ENCODE data around the gene NF1.

The NF1 gene

GRCh38 chr17:31294231-31294630, 199.5 kb downstream of the NF1 start:
- TF ChIP-seq, protein P1, sequence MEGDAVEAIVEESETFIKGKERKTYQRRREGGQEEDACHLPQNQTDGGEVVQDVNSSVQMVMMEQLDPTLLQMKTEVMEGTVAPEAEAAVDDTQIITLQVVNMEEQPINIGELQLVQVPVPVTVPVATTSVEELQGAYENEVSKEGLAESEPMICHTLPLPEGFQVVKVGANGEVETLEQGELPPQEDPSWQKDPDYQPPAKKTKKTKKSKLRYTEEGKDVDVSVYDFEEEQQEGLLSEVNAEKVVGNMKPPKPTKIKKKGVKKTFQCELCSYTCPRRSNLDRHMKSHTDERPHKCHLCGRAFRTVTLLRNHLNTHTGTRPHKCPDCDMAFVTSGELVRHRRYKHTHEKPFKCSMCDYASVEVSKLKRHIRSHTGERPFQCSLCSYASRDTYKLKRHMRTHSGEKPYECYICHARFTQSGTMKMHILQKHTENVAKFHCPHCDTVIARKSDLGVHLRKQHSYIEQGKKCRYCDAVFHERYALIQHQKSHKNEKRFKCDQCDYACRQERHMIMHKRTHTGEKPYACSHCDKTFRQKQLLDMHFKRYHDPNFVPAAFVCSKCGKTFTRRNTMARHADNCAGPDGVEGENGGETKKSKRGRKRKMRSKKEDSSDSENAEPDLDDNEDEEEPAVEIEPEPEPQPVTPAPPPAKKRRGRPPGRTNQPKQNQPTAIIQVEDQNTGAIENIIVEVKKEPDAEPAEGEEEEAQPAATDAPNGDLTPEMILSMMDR (IDR thresholded peaks at IDR 0.05; ENCODE audit: insufficient read depth, low read depth, low read length, missing control alignments), result no peak
- H3K4me3 ChIP-seq (ENCODE audit: low read length), result no peak overlapping the region
- no peak for DNase-seq (ENCODE audit: low read depth)

GRCh38 chr17:31294820-31295488, 200.2 kb downstream of the NF1 start:
- TF ChIP-seq, protein P1 (IDR thresholded peaks at IDR 0.05; ENCODE audit: insufficient read depth, low read depth, low read length, missing control alignments), result no peak
- no peak for DNase-seq (ENCODE audit: low read depth)
- no peak overlapping the region for H3K4me3 ChIP-seq (ENCODE audit: low read length)

- DNase-seq (ENCODE audit: low read depth), result no peak
- no peak overlapping the region for H3K4me3 ChIP-seq (ENCODE audit: low read length)
- TF ChIP-seq, protein P1 (IDR thresholded peaks at IDR 0.05; ENCODE audit: insufficient read depth, low read depth, low read length, missing control alignments), result no peak
Measured at GRCh38 chr17:31295489-31295871, 200.7 kb downstream of the NF1 start.

DNA sequence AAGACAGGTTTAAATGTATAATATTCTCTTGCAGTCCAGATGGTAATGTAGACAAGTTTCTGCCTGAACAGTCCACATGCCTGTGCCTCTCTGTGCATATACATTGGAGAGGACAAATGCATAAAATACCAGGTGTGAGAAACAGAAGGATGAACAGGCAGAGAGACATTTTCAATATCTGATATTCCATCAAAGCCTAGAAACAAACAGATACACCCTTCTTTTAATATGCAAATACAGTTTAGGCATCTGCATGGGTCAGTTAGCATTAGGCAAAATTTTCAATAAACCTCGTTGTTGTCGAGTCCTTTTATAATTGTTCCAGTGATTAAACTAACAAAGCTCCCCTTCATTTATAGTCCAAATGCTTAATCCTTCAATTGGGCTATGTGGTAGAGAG, 201.4 kb downstream of the NF1 start:
- TF ChIP-seq, protein P1 (IDR thresholded peaks at IDR 0.05; ENCODE audit: insufficient read depth, low read depth, low read length, missing control alignments), result no peak
- no peak overlapping the region for H3K4me3 ChIP-seq (ENCODE audit: low read length)
- DNase-seq (ENCODE audit: low read depth), result no peak

- TF ChIP-seq, protein P1 (IDR thresholded peaks at IDR 0.05; ENCODE audit: insufficient read depth, low read depth, low read length, missing control alignments), result no peak
- DNase-seq (ENCODE audit: low read depth), result no peak
- H3K4me3 ChIP-seq (ENCODE audit: low read length), result no peak within 1 kb of the TSS
Measured at GRCh38 chr17:31297090-31297489, 202.3 kb downstream of the NF1 start, which contains the start of gene OMG. Gene OMG, minus strand, starts transcription at chr17:31297239. Its CDS starts 908 bp downstream, at chr17:31296331.

GRCh38 chr17:31299624-31300023, 204.8 kb downstream of the NF1 start:
- H3K4me3 ChIP-seq (ENCODE audit: low read length), result no peak overlapping the region
- DNase-seq (ENCODE audit: low read depth), result no peak
- TF ChIP-seq, protein P1 (IDR thresholded peaks at IDR 0.05; ENCODE audit: insufficient read depth, low read depth, low read length, missing control alignments), result no peak

- H3K4me3 ChIP-seq (ENCODE audit: low read length), result no peak overlapping the region
- DNase-seq (ENCODE audit: low read depth), result no peak
Measured at GRCh38 chr17:31307640-31308039, 212.9 kb downstream of the NF1 start.

More at GRCh38 chr17:31307640-31308039, 212.9 kb downstream of the NF1 start:
- TF ChIP-seq, protein P1 (IDR thresholded peaks at IDR 0.05; ENCODE audit: insufficient read depth, low read depth, low read length, missing control alignments), result no peak

All from epithelial cell of esophagus (primary cell).